ENCODE data around the gene TMEM203. TPM values are rescaled to one million over a fixed set of nuclear protein-coding genes. Genes with fewer than 3 reads are reported as not detected.

TMEM203 gene
- total and polyA plus RNA-seq, 12 donors = 21.7 to 48.4 (median 40.0) TPM

DNA sequence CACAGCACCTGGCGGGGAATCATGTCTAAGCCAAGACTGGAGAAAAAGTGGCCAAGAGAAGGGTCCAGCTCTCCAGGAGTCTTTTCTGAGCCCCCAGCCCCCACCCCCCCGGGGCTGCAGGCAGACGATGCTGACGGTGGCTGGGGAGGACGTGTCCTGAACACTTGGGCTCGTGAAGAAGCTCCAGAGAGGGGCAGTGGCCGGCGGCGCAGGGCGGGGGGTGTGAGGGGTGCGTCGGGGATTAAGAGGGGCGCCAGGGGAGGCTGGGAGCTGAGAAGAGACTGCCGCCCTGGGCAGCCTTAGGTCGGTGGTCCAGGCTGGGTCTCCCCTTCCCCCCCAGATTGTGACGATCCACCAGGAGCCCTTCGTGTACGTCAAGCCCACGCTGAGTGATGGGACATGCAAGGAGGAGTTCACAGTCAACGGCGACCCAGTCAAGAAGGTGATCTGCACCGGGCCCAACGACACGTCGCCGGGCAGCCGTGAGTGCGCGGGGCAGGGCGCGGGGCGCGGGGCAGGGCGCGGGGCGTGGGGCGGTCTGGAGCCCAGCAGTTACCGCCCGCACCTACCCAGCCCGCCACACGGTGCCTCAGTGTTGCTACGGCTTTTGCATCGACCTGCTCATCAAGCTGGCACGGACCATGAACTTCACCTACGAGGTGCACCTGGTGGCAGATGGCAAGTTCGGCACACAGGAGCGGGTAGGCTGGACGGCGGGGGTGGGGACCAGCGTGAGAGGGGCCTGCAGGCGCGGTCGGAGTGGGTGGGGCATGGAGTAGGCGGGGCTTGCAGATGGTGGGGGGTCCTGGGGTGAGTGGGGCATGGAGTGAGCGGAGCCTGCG lies 44.5 kb downstream of the TMEM203 start:
- peaks cover 86% of the 10 kb centered on the region for H3K27me3 ChIP-seq

DNA sequence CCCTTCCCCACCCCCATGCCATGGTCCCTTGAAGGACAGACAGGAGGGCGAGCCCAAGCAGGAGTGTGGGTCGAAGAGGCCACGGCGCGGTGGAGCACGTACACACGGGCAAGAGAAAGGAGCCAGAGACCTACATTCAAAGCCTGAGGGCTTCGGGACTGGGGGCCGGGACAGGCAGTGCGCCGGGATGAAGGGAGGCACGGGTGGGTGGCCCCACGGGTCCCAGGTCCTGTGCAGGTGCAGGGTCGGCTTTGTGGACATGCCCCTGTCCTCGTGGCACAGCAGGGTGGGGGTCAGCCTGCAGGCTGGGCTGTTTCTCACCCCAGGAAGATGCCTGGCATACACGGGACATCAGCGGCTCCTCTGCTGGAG lies 45.4 kb downstream of the TMEM203 start:
- WGBS, 4 donors = 56 to 74% (median 59%) methylated on average over 14 to 17 of the region's 17 CpGs
- H3K27ac ChIP-seq = no peak overlapping the region
- H3K4me3 ChIP-seq = no peak overlapping the region
- peaks cover 0 to 15% of the 10 kb centered on the region in 2 donors for H3K4me1 ChIP-seq (replicated peaks in 1 of 2)
- no peak for DNase-seq
- H3K27me3 ChIP-seq = peaks cover 78% of the 10 kb centered on the region
- TF ChIP-seq POLR2A (IDR thresholded peaks at IDR 0.05) = no peak
- TF ChIP-seq, protein P1, sequence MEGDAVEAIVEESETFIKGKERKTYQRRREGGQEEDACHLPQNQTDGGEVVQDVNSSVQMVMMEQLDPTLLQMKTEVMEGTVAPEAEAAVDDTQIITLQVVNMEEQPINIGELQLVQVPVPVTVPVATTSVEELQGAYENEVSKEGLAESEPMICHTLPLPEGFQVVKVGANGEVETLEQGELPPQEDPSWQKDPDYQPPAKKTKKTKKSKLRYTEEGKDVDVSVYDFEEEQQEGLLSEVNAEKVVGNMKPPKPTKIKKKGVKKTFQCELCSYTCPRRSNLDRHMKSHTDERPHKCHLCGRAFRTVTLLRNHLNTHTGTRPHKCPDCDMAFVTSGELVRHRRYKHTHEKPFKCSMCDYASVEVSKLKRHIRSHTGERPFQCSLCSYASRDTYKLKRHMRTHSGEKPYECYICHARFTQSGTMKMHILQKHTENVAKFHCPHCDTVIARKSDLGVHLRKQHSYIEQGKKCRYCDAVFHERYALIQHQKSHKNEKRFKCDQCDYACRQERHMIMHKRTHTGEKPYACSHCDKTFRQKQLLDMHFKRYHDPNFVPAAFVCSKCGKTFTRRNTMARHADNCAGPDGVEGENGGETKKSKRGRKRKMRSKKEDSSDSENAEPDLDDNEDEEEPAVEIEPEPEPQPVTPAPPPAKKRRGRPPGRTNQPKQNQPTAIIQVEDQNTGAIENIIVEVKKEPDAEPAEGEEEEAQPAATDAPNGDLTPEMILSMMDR (IDR thresholded peaks at IDR 0.05) = no peak
- H3K9me3 ChIP-seq (replicated peaks in 1 of 3) = no peaks in the 10 kb centered on the region
- no peaks in the 10 kb centered on the region for H3K36me3 ChIP-seq (replicated peaks in 1 of 2)
- intact Hi-C loops (cut with DNase I) = no loop called here

More for the DNA sequence above, 44.5 kb downstream of the TMEM203 start:
- intact Hi-C loops (cut with DNase I) = no loop called here
- DNase-seq = no peak
- TF ChIP-seq, protein P1 (IDR thresholded peaks at IDR 0.05) = no peak
- TF ChIP-seq POLR2A (IDR thresholded peaks at IDR 0.05) = no peak
- Histone ChIP-seq H3K4me1 (replicated peaks in 1 of 2) (peaks cover 0 to 15% of the 10 kb centered on the region in 2 donors), H3K9me3 (replicated peaks in 1 of 3) (no peaks in the 10 kb centered on the region), H3K36me3 (replicated peaks in 1 of 2) (no peaks in the 10 kb centered on the region), H3K27ac (no peak overlapping the region), H3K4me3 (no peak overlapping the region)
- WGBS, 4 donors = 20 to 83% (median 26%) methylated on average over 1 to 56 of the region's 56 CpGs

DNA sequence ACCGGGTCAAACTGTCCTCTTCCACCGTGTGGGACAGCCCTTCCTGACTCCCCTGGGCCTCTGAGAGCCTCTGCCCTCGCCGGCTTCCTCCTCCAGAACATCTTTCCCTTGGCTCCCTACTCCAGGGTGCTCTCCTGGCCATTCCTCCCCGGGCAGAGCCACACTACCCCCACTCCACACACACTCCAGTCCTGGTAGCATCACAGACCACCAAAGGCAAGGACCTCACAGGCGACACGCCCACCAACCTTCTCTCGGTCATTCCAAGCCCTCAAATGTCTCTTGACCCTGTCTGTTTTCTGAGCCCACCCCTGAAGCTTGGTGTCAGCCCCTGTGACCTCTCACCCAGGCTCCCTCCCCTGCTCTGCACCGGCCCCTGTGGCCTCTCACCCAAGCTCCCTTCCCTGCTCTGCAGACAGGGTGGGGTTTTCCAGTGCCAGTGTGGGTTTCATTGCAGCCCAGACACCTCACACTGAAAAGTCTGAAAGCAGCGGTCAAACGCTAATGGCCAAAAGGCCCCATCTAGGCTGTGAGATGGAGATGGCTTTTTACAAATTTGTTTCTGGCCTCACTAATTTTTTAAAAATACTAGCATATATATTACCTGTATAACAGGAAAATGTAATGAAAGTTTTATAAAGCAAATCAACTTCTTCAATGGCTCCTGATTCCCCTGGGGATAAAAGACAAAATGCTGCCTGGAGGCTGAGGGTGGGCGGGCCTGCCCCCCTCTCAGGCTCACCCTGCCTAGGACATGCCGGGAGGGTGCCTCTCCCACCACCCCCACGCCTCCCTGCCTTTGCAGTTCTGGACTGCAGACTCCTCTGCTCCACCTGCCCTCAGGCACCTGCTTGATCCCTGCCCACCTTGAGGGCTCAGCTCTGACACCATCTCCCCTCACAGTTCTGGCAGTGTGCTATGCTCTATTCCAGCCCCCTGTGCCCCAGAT lies 46.1 kb downstream of the TMEM203 start:
- intact Hi-C loops (cut with DNase I) = no loop called here
- no peak for DNase-seq
- H3K27me3 ChIP-seq = peaks cover 71% of the 10 kb centered on the region
- H3K27ac ChIP-seq = no peak overlapping the region
- WGBS, 4 donors = 25 to 34% (median 32%) methylated on average over 13 to 14 of the region's 14 CpGs
- H3K36me3 ChIP-seq (replicated peaks in 1 of 2) = no peaks in the 10 kb centered on the region
- H3K4me1 ChIP-seq (replicated peaks in 1 of 2) = peaks cover 0 to 15% of the 10 kb centered on the region in 2 donors
- no peaks in the 10 kb centered on the region for H3K9me3 ChIP-seq (replicated peaks in 1 of 3)
- no peak overlapping the region for H3K4me3 ChIP-seq
- TF ChIP-seq, protein P1 (IDR thresholded peaks at IDR 0.05) = no peak
- TF ChIP-seq POLR2A (IDR thresholded peaks at IDR 0.05) = no peak

DNA sequence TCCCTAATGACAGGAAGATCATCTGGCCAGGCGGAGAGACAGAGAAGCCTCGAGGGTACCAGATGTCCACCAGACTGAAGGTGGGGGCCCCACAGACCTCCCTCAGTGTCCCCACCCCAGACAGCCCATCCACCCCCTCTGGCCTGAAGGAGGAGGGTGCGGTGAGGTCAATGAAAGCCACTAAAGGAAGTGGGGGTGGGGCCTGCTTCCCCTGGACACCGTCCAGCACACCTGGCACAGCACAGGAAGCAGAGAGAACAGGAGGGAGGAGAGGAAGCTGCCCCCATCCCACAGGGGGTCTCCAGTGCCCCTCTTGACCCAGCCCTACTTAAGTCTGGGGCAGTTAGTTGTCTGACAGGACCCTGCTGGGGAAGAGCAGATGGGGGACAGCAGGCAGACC lies 46.8 kb downstream of the TMEM203 start:
- H3K36me3 ChIP-seq (replicated peaks in 1 of 2) = no peaks in the 10 kb centered on the region
- H3K9me3 ChIP-seq (replicated peaks in 1 of 3) = no peaks in the 10 kb centered on the region
- no peak for DNase-seq
- H3K4me1 ChIP-seq (replicated peaks in 1 of 2) = peaks cover 0 to 15% of the 10 kb centered on the region in 2 donors
- intact Hi-C loops (cut with DNase I) = no loop called here
- no peak for TF ChIP-seq POLR2A (IDR thresholded peaks at IDR 0.05)
- TF ChIP-seq, protein P1 (IDR thresholded peaks at IDR 0.05) = no peak
- no peak overlapping the region for H3K4me3 ChIP-seq
- H3K27ac ChIP-seq = no peak overlapping the region
- WGBS, 4 donors = 32 to 59% (median 39%) methylated on average over 3 to 4 of the region's 4 CpGs
- peaks cover 63% of the 10 kb centered on the region for H3K27me3 ChIP-seq
